ENCODE data around the gene ATP1A1.

- TF ChIP-seq CTCF (IDR thresholded peaks at IDR 0.05) (no peak), POLR2A (IDR thresholded peaks at IDR 0.05) (no peak), POLR2AphosphoS5 (IDR thresholded peaks at IDR 0.05) (no peak), EP300 (IDR thresholded peaks at IDR 0.05; ENCODE audit: low read depth) (no peak)
Observed at GRCh38 chr1:116389013-116389412, 16.0 kb downstream of the ATP1A1 start.
